ENCODE data around the gene TMEM182.

The TMEM182 gene, protein sequence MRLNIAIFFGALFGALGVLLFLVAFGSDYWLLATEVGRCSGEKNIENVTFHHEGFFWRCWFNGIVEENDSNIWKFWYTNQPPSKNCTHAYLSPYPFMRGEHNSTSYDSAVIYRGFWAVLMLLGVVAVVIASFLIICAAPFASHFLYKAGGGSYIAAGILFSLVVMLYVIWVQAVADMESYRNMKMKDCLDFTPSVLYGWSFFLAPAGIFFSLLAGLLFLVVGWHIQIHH

DNA sequence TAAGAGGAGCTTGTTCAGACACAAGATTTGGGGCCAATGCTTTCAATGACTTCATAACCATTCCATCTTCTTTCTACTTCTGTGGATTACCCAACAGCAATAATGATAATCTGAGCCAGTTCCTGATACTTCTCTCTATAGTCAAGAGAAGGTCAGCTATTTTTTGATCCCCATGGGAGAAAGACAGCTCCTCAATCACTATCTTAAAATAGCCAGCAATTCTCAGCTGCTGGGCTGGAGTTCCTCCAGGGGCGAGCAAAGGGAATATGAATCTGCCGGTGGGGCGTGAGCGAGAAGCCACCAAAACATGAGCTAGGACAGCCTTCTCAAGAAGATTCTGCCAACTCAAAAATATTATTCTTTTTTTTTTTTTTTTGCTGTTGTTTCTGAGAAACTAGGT, at the start of gene TMEM182:
TMEM182 (plus strand) TSS at position 269 of the 400 bp plus-strand sequence. CDS start 187 bp downstream, outside the sequence.
- Histone ChIP-seq H3K9ac (ENCODE audit: low read length) (no peak within 1 kb of the TSS), H3K36me3 (ENCODE audit: control insufficient read depth, insufficient read depth, low read length) (no peaks in the 10 kb centered on the region; the same call in 1 of the 2 replicates), H3K27ac (ENCODE audit: low read depth, low read length) (no peak within 1 kb of the TSS), H3K9me3 (ENCODE audit: control insufficient read depth, insufficient read depth, low read depth, low read length) (no peaks in the 10 kb centered on the region), H3K4me1 (ENCODE audit: control insufficient read depth, insufficient read depth, low read length) (no peaks in the 10 kb centered on the region), H3K27me3 (ENCODE audit: control insufficient read depth, insufficient read depth, low read length) (no peaks in the 10 kb centered on the region), H3K4me3 (ENCODE audit: low read depth, low read length) (no peak within 1 kb of the TSS)

DNA sequence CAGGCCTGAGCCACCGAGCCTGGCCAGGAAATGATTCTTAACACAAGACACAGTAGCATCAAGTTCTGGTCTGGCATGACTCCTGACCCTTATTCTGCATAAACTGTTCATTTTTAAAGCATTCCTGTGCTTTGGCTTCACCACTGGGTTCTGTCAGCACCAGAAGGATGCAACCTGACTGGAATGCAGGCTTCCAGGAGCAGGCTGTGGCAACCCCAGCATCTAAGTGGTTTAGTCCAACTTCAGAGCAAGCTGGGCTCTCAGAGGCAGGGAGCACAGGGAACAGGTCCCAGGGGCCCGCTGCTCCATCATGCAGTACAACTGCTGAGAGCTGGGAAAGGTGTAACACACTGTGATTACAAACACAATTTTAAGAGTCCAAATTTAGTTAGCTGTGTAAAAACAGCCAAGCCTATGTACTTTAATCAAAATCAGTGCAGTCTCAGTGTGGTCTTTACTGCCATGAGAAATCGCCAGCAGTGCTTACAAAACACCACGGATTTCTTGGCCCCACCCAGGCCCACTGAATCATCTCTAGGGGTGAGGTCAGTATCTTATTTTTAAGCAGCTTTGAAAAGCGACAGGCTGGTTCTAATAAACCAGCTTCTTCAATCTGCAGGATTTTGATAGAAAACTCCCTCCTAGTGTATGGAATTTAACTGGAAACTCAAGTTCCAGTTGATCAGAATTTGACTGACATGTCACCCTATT, 44.4 kb upstream of the TMEM182 start:
- Histone ChIP-seq H3K36me3 (ENCODE audit: control insufficient read depth, insufficient read depth, low read length) (peaks cover 46% of the 10 kb centered on the region), H3K9me3 (ENCODE audit: control insufficient read depth, insufficient read depth, low read depth, low read length) (no peaks in the 10 kb centered on the region), H3K4me3 (ENCODE audit: low read depth, low read length) (no peak overlapping the region), H3K9ac (ENCODE audit: low read length) (no peak overlapping the region), H3K27ac (ENCODE audit: low read depth, low read length) (no peak overlapping the region), H3K4me1 (ENCODE audit: control insufficient read depth, insufficient read depth, low read length) (no peaks in the 10 kb centered on the region), H3K27me3 (ENCODE audit: control insufficient read depth, insufficient read depth, low read length) (no peaks in the 10 kb centered on the region)

DNA sequence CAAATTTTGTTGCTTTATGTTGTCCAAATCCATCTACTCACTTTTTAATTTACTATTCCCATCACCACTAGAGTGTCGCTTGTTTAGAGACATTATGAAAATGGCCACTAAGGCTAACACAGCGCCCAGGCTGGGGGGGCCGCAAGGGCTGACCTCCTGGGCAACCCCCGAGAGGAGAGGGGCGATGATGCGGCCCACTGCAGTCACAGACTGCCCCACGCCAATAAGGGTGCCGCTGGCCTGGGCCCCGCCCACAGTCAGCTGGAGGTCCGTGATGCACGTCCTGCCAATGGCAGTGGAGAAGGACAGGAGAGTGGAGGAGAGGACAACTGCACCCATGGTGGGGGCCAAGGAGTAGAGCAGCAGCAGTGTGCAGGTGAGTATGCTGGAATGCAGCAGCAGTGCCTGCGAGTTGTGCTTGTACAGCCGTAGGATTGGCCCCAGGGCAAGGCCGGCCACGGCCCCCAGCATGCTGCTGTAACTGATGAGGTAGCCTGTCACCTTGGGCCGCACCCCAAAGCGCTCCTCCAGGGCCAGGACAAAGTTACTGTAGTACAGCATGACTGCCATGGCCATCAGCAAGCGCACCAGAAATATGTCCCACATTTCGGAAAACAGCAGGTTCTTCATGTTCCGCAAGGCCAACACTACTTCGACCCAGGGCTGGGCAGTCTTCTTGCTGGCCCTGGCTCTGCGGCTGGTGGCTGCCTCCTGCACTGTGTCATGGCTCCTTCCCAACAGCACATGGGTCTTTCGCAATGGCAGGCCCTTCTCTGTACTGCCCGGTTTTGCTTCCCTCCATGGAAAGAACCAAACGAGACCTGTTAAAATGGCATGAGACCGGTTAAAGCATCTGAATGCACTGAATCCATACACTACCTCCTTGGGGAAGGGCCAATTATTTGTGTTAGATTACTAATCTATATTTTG, 43.2 kb upstream of the TMEM182 start:
- Histone ChIP-seq H3K9me3 (ENCODE audit: control insufficient read depth, insufficient read depth, low read depth, low read length) (no peaks in the 10 kb centered on the region), H3K4me1 (ENCODE audit: control insufficient read depth, insufficient read depth, low read length) (no peaks in the 10 kb centered on the region), H3K4me3 (ENCODE audit: low read depth, low read length) (no peak overlapping the region), H3K9ac (ENCODE audit: low read length) (no peak overlapping the region), H3K36me3 (ENCODE audit: control insufficient read depth, insufficient read depth, low read length) (peaks cover 58% of the 10 kb centered on the region), H3K27ac (ENCODE audit: low read depth, low read length) (no peak overlapping the region), H3K27me3 (ENCODE audit: control insufficient read depth, insufficient read depth, low read length) (no peaks in the 10 kb centered on the region)

DNA sequence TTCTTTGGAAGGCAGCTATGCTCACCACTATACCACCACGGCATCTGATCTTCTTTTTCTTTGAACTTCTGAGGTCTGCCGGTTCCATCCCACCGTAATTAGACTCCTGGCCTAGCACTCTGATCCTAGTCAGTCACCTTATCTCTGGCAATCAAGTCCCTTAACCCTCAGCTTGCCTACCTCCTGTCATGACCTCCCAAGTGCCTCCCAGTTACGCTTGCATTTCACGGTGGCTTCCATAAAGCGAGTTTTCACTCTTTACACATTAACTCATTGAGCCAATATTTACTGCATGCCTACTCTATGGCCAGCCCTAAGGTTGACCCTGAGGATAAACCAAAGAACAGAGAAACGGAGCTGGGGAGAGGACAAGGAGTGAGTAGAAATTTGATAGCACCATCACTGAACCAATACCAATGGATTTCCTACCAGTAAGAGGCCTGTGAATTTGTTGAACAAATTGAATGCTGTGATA, 37.8 kb upstream of the TMEM182 start:
- no peaks in the 10 kb centered on the region for H3K27me3 ChIP-seq (ENCODE audit: control insufficient read depth, insufficient read depth, low read length)
- H3K27ac ChIP-seq (ENCODE audit: low read depth, low read length): no peak overlapping the region
- peaks cover 75% of the 10 kb centered on the region for H3K36me3 ChIP-seq (ENCODE audit: control insufficient read depth, insufficient read depth, low read length)
- no peaks in the 10 kb centered on the region for H3K4me1 ChIP-seq (ENCODE audit: control insufficient read depth, insufficient read depth, low read length)
- no peak overlapping the region for H3K9ac ChIP-seq (ENCODE audit: low read length)
- H3K9me3 ChIP-seq (ENCODE audit: control insufficient read depth, insufficient read depth, low read depth, low read length): no peaks in the 10 kb centered on the region
- H3K4me3 ChIP-seq (ENCODE audit: low read depth, low read length): no peak overlapping the region

DNA sequence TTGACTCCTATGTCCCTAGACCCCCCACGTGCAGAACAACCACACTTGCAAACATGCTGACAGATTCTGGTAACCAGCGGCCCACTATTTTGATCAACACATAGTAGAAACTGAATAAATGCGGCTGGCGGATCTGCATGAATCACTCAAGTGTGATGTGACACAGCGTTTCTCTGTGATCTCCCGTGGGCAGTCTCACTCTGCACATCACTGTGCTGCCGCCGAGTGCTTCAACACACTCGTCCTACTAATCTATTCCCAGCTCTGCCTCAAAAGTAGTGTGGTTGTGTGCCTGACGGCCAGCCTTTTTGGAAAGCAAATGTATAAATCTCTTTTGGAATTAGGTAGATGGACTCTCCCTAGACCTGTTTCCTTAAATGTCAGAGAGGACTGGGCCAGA, 37.3 kb upstream of the TMEM182 start:
- Histone ChIP-seq H3K36me3 (ENCODE audit: control insufficient read depth, insufficient read depth, low read length) (peaks cover 75% of the 10 kb centered on the region), H3K27me3 (ENCODE audit: control insufficient read depth, insufficient read depth, low read length) (no peaks in the 10 kb centered on the region), H3K9me3 (ENCODE audit: control insufficient read depth, insufficient read depth, low read depth, low read length) (no peaks in the 10 kb centered on the region), H3K4me1 (ENCODE audit: control insufficient read depth, insufficient read depth, low read length) (no peaks in the 10 kb centered on the region), H3K9ac (ENCODE audit: low read length) (no peak overlapping the region), H3K27ac (ENCODE audit: low read depth, low read length) (no peak overlapping the region), H3K4me3 (ENCODE audit: low read depth, low read length) (no peak overlapping the region)

DNA sequence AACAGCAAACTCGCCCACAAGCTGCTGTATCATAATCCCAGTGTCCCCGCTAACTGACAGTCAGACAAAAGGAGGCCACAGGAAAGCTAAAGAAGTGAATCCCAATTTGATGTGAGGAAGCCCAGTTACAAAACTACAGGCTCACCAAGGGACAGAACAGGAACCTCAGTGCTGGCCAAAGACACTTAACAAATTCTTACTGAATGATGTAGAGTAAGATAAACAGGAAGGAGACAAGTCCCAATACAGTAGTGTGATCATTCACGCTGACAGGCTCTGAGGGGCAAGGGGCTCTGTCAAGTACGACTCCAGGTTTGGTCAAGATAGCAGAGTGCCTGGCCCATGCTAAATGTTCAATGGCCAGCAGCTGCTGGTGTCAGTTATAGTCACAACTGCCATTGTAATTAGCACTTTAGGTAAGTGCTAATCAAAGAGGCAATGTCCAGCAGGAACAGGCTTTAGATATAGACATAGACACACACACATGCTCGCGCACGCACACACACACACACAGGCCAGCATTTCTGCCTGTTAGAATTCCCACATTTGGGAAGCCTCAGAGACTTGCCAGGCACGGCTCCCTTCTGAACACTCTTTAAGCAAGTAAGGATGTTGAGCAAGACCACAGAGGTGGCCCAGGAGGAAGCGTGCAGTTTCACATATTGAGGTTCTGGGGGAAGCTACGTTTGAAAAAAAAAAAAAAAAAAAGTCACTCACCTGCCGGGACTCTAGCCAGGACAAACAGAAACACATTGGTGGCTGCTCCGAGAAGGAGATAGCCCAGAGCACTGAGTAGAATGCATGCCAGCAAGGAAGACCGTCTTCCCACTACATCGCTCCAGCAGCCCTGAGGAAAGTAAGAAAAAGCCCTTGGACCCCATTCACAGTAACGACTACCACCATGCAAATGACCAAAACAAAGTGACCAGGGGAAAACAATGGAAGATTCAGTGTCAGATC, 35.4 kb upstream of the TMEM182 start:
- Histone ChIP-seq H3K27me3 (ENCODE audit: control insufficient read depth, insufficient read depth, low read length) (no peaks in the 10 kb centered on the region), H3K4me1 (ENCODE audit: control insufficient read depth, insufficient read depth, low read length) (no peaks in the 10 kb centered on the region), H3K9me3 (ENCODE audit: control insufficient read depth, insufficient read depth, low read depth, low read length) (no peaks in the 10 kb centered on the region), H3K4me3 (ENCODE audit: low read depth, low read length) (no peak overlapping the region), H3K9ac (ENCODE audit: low read length) (no peak overlapping the region), H3K36me3 (ENCODE audit: control insufficient read depth, insufficient read depth, low read length) (peaks cover 70% of the 10 kb centered on the region), H3K27ac (ENCODE audit: low read depth, low read length) (no peak overlapping the region)

DNA sequence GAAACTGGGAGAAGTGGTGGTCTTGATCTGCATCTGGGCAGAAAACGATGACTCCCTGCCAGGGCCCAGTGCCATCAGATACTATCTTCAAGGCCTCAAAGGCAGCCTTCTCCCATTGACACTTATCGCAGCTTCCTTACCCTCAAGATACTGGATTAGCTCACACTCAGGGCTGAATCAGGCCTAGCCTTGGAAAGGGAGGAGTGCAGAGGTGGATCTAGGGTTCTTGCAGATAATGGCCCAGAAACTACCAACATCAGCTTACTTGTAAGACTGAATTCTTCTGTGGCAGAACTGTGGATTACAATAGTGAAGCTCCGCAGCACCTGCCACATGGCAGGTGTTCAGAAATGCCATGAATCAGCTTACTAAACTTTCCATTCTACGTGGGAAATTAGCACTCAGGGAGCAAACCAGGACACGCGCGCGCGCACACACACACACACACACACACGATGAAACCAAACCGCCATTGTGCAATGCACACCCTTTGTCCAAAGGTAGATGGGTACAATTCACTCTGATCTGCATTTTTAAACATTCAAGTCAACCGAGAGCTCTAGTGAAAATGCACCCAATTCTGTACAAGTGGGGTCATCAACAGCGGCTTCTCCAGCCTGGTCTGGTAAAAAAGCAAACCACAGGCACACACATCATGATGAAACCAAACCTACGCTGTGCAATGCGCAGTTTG, 26.3 kb upstream of the TMEM182 start:
- H3K9me3 ChIP-seq (ENCODE audit: control insufficient read depth, insufficient read depth, low read depth, low read length): no peaks in the 10 kb centered on the region
- no peaks in the 10 kb centered on the region for H3K27me3 ChIP-seq (ENCODE audit: control insufficient read depth, insufficient read depth, low read length)
- H3K36me3 ChIP-seq (ENCODE audit: control insufficient read depth, insufficient read depth, low read length): peaks cover 14% of the 10 kb centered on the region
- H3K27ac ChIP-seq (ENCODE audit: low read depth, low read length): no peak overlapping the region
- H3K4me3 ChIP-seq (ENCODE audit: low read depth, low read length): peak overlapping the region; percentile 73
- peaks cover 8% of the 10 kb centered on the region for H3K4me1 ChIP-seq (ENCODE audit: control insufficient read depth, insufficient read depth, low read length)
- H3K9ac ChIP-seq (ENCODE audit: low read length): peak overlapping the region; percentile 69

DNA sequence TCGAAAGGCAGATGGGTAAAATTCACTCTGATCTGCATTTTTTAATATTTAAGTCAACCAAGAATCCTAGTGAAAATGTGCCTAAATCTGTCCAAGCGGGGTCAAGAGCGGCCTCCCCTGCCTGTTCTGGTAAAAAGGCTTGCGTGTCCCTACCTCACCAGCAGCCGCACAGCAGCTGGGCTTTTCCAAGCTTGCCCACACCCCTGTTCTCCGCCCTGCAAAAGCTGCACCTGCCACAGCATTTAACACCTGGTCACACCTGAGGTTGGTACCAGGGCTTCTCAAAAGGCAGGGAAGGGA, 25.8 kb upstream of the TMEM182 start:
- no peaks in the 10 kb centered on the region for H3K9me3 ChIP-seq (ENCODE audit: control insufficient read depth, insufficient read depth, low read depth, low read length)
- H3K4me1 ChIP-seq (ENCODE audit: control insufficient read depth, insufficient read depth, low read length): peaks cover 8% of the 10 kb centered on the region
- H3K36me3 ChIP-seq (ENCODE audit: control insufficient read depth, insufficient read depth, low read length): peaks cover 10% of the 10 kb centered on the region
- H3K27ac ChIP-seq (ENCODE audit: low read depth, low read length): no peak overlapping the region
- peak overlapping the region; percentile 69 for H3K9ac ChIP-seq (ENCODE audit: low read length)
- H3K27me3 ChIP-seq (ENCODE audit: control insufficient read depth, insufficient read depth, low read length): no peaks in the 10 kb centered on the region
- H3K4me3 ChIP-seq (ENCODE audit: low read depth, low read length): peak overlapping the region; percentile 73

DNA sequence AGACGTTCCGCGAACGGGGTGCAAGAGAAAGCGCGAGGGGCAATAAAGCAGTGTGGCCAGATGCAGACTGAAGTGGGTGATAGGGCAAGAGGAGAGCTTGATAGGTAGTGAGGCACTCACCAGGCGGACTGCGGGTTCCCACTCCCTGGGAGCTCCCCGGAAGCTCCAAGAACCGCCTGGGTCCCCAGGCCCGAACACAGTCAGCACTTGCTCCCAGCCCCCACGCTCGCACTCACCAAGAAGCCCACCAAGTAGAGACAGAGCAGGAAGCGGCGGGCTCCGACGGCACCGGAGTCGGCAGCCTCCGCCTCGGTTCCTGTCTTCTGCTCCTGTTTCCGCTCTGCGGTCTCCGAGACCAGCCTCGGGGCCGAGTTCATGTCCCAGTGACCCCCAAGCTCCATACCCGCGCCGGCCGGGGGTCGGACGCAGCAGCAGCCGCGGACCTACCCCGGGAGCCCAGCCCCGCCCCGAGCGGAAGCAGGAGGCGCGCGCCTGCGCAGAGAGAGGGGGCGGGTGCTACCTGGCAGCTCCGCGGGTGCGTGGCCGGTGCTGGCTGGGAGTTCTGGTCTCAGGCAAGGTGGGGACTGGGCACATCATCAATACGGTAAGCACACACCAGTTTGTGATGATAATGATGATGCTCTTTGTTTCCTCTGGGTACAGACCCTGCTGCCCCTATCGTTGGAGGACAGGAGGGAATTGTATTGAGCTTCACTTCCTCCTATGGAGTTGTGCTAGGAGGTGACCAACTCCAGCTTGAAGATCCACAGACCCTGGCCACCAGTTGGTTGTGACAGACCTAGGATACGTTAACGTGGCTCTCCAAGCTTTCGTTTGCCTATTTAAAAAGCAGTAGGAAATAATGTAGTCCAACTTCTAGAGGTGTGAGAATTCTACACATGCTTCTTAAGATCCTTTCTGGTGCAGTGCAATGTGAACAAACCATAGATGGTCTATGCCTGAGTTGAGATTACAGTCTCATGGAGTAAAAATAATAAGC, 25.1 kb upstream of the TMEM182 start:
- Histone ChIP-seq H3K9ac (ENCODE audit: low read length) (peak overlapping the region; percentile 69), H3K4me1 (ENCODE audit: control insufficient read depth, insufficient read depth, low read length) (peaks cover 8% of the 10 kb centered on the region), H3K9me3 (ENCODE audit: control insufficient read depth, insufficient read depth, low read depth, low read length) (no peaks in the 10 kb centered on the region), H3K27me3 (ENCODE audit: control insufficient read depth, insufficient read depth, low read length) (no peaks in the 10 kb centered on the region), H3K27ac (ENCODE audit: low read depth, low read length) (no peak overlapping the region; the same call in 1 of the 2 replicates), H3K4me3 (ENCODE audit: low read depth, low read length) (peak overlapping the region; percentile 73), H3K36me3 (ENCODE audit: control insufficient read depth, insufficient read depth, low read length) (peaks cover 4% of the 10 kb centered on the region)

Data from HUES6 (cell line).